ENCODE measurements around the gene PRTN3. TPM values are rescaled to one million over a fixed set of nuclear protein-coding genes. Genes with fewer than 3 reads are reported as not detected.

PRTN3 gene
- polyA plus RNA-seq, 1 donor (not counting 4 experiments of a cell fraction or from before 2014, with no cell fraction given) = not detected

GRCh38 chr19:791567-792305 is 49.1 kb upstream of the PRTN3 start:
- Histone ChIP-seq H3K27ac (ENCODE audit: control insufficient read depth, insufficient read depth, low read length) (no peak overlapping the region), H2AFZ (ENCODE audit: control insufficient read depth, low read length) (no peak overlapping the region), H3K9ac (ENCODE audit: control insufficient read depth, extremely low read depth, insufficient read depth, low read length) (no peak overlapping the region), H3K27me3 (ENCODE audit: control insufficient read depth, extremely low read depth, insufficient read depth, low read length) (no peaks in the 10 kb centered on the region), H3K4me2 (ENCODE audit: control insufficient read depth, extremely low read depth, insufficient read depth, low read depth, low read length) (no peak overlapping the region), H3K79me2 (ENCODE audit: control insufficient read depth, insufficient read depth, low read length) (no peaks in the 10 kb centered on the region), H3K4me3 (ENCODE audit: control insufficient read depth in 2 of 3, extremely low read depth in 1 of 3, insufficient read depth in 2 of 3, low read depth in 1 of 3, low read length in 3 of 3) (no peak overlapping the region), H4K20me1 (ENCODE audit: control insufficient read depth, extremely low read depth, insufficient read depth, low read length) (no peaks in the 10 kb centered on the region), H3K9me3 (ENCODE audit: control insufficient read depth, low read depth, low read length) (no peaks in the 10 kb centered on the region), H3K4me1 (ENCODE audit: control insufficient read depth, extremely low read depth, insufficient read depth, low read length) (peaks cover 16% of the 10 kb centered on the region), H3K9me1 (ENCODE audit: control insufficient read depth, extremely low read depth, insufficient read depth, low read length) (no peaks in the 10 kb centered on the region), H3K36me3 (ENCODE audit: control insufficient read depth in 2 of 2, extremely low read depth in 1 of 2, insufficient read depth in 2 of 2, low read length in 2 of 2) (no peaks in the 10 kb centered on the region)
- DNase-seq (ENCODE audit: low read depth, low spot score) (no peak), FAIRE-seq (no peak)
- dilution Hi-C loops (cut with MboI; ENCODE audit: extremely low pct_ligation_motif_present, low sequenced_read_pairs) = no loop called here
- TF ChIP-seq, protein P1, sequence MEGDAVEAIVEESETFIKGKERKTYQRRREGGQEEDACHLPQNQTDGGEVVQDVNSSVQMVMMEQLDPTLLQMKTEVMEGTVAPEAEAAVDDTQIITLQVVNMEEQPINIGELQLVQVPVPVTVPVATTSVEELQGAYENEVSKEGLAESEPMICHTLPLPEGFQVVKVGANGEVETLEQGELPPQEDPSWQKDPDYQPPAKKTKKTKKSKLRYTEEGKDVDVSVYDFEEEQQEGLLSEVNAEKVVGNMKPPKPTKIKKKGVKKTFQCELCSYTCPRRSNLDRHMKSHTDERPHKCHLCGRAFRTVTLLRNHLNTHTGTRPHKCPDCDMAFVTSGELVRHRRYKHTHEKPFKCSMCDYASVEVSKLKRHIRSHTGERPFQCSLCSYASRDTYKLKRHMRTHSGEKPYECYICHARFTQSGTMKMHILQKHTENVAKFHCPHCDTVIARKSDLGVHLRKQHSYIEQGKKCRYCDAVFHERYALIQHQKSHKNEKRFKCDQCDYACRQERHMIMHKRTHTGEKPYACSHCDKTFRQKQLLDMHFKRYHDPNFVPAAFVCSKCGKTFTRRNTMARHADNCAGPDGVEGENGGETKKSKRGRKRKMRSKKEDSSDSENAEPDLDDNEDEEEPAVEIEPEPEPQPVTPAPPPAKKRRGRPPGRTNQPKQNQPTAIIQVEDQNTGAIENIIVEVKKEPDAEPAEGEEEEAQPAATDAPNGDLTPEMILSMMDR (optimal IDR thresholded peaks at IDR 0.05 in 1 of 3, IDR thresholded peaks at IDR 0.05 in 1 of 3, conservative IDR thresholded peaks at IDR 0.05 in 1 of 3; ENCODE audit: extremely low read depth in 1 of 3, insufficient read depth in 2 of 3, low read length in 3 of 3) = no peak
- no peak for TF ChIP-seq EZH2 (IDR thresholded peaks at IDR 0.05; ENCODE audit: low read length)

DNA sequence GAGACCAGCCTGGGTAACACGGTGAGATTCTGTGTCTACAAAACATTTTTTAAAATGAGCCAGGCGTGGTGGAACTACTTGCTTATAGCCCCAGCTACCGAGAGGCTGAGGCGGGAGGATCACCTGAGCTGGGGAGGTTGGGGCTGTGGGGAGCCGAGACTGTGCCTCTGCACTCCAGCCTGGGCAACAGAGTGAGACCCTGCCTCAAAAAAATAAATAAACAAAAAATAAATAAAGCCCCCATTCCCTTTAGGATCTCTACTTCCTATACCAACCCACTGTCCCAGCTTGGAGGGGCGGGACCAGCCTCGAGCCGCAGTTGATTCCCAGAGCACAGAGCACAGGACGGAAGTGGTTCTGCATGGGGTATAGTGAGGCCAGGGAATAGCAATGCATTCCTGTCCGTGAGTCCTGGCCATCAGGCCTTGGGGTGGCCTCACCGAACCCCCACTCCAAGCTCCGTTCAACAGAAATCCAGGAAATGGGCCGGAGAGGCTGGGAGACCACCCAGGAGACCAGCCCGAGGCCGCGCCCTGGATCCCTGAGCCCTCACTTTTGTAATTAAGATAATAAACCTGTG is 48.4 kb upstream of the PRTN3 start:
- Histone ChIP-seq H3K4me2 (ENCODE audit: control insufficient read depth, extremely low read depth, insufficient read depth, low read depth, low read length) (no peak overlapping the region), H3K9ac (ENCODE audit: control insufficient read depth, extremely low read depth, insufficient read depth, low read length) (no peak overlapping the region), H3K27me3 (ENCODE audit: control insufficient read depth, extremely low read depth, insufficient read depth, low read length) (no peaks in the 10 kb centered on the region), H3K36me3 (ENCODE audit: control insufficient read depth in 2 of 2, extremely low read depth in 1 of 2, insufficient read depth in 2 of 2, low read length in 2 of 2) (no peaks in the 10 kb centered on the region), H4K20me1 (ENCODE audit: control insufficient read depth, extremely low read depth, insufficient read depth, low read length) (no peaks in the 10 kb centered on the region), H3K79me2 (ENCODE audit: control insufficient read depth, insufficient read depth, low read length) (no peaks in the 10 kb centered on the region), H3K9me3 (ENCODE audit: control insufficient read depth, low read depth, low read length) (no peaks in the 10 kb centered on the region), H3K27ac (ENCODE audit: control insufficient read depth, insufficient read depth, low read length) (no peak overlapping the region), H2AFZ (ENCODE audit: control insufficient read depth, low read length) (no peak overlapping the region), H3K9me1 (ENCODE audit: control insufficient read depth, extremely low read depth, insufficient read depth, low read length) (no peaks in the 10 kb centered on the region), H3K4me3 (ENCODE audit: control insufficient read depth in 2 of 3, extremely low read depth in 1 of 3, insufficient read depth in 2 of 3, low read depth in 1 of 3, low read length in 3 of 3) (no peak overlapping the region), H3K4me1 (ENCODE audit: control insufficient read depth, extremely low read depth, insufficient read depth, low read length) (peaks cover 16% of the 10 kb centered on the region)
- dilution Hi-C loops (cut with MboI; ENCODE audit: extremely low pct_ligation_motif_present, low sequenced_read_pairs) = no loop called here
- TF ChIP-seq, protein P1 (optimal IDR thresholded peaks at IDR 0.05 in 1 of 3, IDR thresholded peaks at IDR 0.05 in 1 of 3, conservative IDR thresholded peaks at IDR 0.05 in 1 of 3; ENCODE audit: extremely low read depth in 1 of 3, insufficient read depth in 2 of 3, low read length in 3 of 3) = no peak
- TF ChIP-seq EZH2 (IDR thresholded peaks at IDR 0.05; ENCODE audit: low read length) = no peak
- FAIRE-seq = no peak
- no peak for DNase-seq (ENCODE audit: low read depth, low spot score)
